HS-27A (cell line): ENCODE data around the gene REX1BD.

Experiments used
- DNase-seq: peaks from one replicate; pipeline ENCODE4 v3.0.0-alpha.2; 2012; ENCODE audit warnings: low read depth, missing footprints

Gene REX1BD

DNA sequence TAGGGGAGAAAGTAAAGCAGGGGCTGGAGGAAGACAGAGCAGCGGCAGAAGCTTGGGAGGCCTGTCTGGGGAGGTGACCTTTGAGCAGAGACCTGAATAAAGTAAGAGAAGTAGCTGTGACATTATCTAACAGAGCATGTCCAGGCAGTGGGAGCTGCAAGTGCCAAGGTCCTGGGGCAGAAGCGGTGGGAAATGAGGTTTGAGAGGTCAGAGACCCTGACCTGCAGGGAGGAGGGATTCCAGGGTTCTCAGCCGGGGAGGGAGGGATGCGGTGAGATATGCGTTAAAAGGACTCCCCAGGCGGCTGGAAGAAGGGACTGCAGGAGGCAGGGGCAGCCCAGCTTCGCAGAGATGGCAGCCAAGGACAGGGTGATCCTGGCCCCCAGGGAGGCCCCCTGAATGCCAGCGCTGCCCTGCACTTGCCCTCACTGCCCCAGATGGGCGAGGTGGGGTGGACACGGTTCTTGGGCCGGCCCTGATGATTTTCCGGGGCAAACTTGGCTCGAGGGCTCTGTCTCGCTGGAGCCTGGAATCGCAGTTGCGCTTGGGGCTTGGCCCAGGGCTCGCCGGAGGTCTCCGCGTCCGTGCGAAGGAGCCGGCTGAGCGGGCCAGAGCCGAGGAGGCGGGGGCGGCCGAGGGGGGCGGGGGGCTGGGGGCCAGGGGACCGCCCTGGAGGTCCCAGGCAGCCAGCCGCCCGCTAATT is 14.8 kb downstream of the REX1BD start:
- no peak for DNase-seq

DNA sequence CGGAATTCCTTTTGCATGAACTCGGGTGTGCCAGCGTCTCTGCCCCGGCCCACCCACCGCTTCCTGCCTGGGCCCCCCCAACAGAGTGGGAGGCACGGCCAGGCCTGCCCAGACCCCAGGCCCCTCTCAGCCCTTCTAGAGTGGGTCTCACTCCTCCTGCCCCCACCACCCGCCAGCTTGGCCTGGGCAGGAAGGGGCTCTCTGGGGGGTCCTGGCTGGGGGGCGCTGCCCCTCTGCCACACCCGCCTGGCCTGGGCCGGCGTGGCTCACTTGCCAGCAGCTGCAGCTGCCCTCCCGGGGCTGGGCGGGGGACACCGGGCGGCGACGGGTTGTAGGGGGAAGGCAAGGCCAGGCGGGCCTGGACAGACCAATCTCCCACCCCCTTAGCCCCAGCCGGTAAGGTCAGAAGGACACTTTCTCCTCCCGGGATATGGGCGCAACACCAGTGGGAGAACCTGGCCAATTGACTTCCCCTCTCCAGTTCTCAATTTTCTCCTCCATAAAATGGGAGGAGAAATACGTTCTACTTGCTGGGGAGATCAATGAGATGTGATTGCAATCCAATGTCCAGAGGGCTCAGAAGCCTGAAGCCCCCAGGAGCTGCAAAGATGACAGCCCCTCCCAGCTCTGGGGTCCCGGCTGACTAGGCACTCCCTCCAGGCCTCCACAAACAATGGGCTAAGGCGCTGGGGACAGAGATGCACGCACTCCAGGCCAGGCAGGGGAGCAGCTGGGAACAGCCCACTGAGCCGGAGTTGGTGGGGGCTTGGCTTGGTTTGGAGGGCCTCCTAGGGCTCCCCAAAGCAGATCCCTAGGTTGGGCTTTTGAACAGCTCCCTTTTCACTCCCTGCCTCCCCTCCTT is 15.6 kb downstream of the REX1BD start:
- no peak for DNase-seq

DNA sequence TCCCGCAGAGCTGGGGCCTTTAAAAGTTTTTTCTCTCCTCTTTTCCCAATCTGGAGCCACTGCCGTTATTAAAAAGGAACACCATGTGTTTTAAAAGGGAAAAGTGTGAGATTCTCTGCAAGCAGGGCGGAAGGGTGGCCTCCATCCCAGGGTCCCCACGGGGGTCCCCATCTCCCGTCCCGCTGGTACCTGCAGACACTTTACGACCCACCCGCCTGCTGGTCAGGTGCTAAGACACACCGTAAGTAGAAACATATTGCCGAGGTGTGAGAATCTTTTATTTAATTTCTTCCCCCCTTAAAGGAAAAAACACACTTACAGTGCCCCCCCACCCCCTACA is 16.2 kb downstream of the REX1BD start:
- DNase-seq: no peak

GRCh38 chr19:18605196-18605545 is 16.6 kb downstream of the REX1BD start:
- DNase-seq: no peak

- DNase-seq: no peak
Observed at GRCh38 chr19:18605546-18606280, 17.1 kb downstream of the REX1BD start.

DNA sequence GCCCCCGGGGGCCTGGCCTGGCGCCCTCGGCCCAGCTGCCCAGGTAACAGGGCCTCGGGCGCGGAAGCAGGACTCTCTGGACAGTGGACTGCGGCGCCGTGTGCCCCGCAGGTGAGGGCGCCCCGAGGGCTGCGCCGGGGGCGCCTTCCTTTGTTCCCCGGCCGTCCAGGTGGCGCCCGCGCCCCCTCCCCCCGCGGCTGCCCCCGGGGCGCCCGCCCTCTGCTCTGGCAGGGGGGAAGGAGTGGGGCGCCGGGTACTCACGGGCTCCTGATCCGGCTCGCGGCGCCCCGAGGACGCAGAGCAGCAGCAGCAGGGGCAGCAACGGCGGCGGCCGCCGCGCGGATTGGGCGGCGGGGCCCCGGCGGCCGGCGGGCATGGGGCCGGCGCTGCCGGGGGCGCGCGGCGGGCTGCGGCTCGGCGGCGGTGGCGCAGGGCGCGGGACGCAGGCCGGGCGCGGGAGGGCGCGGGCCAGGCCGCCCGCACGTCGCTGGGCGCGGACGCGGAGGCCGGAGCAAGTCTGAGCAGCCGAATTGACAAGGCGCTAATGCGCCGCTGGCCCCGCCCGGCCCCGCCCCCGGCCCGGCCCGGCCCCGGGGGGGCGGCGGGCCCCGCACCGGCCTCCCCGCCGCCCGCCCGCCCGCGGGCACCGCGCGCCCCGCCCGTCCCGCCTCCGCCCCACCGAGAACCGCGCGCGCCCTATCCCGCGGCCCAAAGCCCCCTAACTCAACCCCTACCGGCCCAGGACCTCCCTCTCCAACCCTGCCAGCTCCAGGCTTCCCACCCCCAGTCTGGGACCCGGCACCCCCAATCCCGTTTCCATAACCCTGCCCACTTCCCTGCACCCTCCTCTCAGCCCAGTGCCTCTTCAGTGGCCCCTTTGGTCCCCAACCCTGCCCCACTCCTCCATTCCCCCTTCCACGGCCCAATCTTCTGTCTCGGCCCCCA is 18.0 kb downstream of the REX1BD start, which contains the start of gene CRLF1:
TSS of gene CRLF1 (minus strand) at position 519 of the 945 bp plus-strand sequence. CDS start at position 376, 143 bp downstream.
- DNase-seq: no peak

GRCh38 chr19:18607226-18608101 is 18.9 kb downstream of the REX1BD start:
- DNase-seq: no peak

GRCh38 chr19:18608102-18608804 is 19.7 kb downstream of the REX1BD start:
- no peak for DNase-seq

GRCh38 chr19:18608805-18609716 is 20.5 kb downstream of the REX1BD start:
- DNase-seq: no peak

GRCh38 chr19:18609717-18610051 is 21.1 kb downstream of the REX1BD start:
- no peak for DNase-seq

DNA sequence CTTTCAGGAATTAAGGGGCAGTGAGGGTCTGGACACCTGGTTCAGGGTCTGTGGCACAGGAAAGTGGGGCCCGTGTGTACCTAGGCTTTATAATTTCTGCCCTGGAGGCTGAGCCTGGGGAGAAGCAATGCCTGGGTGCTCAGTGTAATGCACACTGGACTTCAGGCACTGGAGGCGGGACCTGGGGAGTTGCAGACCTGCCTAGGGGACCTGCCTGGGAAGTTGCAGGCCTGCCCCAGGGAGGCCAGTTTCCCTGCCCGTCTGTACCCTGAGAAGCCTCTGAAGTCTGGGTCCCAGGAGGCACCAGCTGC is 21.6 kb downstream of the REX1BD start:
- DNase-seq: no peak

DNA sequence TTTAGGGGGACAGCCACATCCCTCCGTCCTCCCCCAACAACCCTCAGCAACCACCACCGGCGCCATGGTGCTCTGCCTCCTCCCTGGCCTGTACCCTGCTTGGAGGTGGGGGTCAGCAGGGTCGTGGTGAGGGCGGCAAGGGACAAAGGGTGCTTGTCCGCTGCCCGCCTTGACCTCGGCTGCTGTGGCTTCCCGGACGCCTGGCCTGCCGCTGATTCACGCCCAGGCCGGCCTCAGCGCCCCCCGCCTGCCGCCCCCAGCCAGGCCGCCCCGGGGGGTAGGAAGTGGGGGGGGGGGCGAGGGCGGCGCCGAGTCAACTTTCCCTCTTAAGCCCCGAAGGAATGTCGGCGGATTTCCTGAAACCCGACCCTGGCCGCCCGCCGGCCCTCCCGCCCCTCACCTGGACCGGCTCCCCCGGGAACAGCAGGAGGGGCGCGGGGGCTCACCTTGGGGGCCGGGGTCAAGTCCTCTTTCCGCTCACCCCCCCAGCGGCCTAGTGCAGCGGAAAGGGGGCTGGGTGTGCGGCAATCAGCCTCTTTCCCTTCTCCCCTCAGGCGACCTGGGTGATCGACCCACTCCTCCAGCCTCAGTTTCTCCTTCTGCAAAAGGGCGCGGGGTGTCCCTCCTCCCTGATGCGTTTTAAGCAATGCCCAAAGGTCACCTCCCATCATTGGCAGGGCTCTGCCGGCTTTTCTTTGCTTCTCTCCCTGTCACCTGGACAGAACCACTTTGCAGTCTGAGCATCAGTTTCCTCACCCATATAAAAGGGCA is 22.1 kb downstream of the REX1BD start:
- no peak for DNase-seq

GRCh38 chr19:18611327-18612050 is 22.9 kb downstream of the REX1BD start:
- no peak for DNase-seq

DNA sequence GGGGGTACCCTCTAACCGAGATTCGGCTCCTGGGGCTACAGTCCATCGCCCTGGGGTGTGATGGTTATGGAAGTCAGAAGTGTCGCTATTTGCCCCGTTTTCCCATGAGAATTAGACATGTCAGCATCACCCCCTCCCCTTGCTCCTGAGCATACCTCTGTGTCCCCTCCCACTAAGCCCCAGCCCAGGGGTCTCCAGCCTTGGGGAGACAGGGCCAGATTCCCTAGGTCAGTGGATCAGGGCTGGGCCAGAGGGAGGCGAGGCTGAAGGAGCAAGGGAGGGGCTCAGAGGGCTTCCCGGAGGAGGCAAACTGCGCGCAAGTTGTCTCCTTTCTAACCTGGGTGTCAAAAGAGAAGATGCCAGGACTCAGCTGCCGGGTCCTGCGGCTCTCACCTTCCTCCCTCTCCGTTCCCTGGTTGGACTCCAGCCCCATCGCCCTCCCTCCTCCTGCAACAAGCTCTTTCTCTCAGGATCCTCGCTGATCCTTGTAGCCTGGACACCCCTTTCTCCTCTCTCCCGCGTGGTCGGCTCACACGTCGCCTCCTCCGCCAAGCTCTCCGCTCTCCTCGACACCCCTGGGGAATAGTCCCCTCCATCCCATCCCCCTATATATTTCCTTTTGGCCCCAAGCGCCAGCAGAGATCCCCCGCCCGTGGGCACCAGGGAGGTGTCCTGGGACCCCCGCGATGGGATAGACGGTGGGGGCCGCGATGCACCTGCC is 23.6 kb downstream of the REX1BD start:
- DNase-seq: no peak

- DNase-seq: no peak
Observed at GRCh38 chr19:18612772-18613588, 24.4 kb downstream of the REX1BD start, which contains the start of gene TMEM59L. Gene TMEM59L, plus strand, starts transcription at chr19:18612870. Its CDS starts 89 bp downstream, at chr19:18612959.

DNA sequence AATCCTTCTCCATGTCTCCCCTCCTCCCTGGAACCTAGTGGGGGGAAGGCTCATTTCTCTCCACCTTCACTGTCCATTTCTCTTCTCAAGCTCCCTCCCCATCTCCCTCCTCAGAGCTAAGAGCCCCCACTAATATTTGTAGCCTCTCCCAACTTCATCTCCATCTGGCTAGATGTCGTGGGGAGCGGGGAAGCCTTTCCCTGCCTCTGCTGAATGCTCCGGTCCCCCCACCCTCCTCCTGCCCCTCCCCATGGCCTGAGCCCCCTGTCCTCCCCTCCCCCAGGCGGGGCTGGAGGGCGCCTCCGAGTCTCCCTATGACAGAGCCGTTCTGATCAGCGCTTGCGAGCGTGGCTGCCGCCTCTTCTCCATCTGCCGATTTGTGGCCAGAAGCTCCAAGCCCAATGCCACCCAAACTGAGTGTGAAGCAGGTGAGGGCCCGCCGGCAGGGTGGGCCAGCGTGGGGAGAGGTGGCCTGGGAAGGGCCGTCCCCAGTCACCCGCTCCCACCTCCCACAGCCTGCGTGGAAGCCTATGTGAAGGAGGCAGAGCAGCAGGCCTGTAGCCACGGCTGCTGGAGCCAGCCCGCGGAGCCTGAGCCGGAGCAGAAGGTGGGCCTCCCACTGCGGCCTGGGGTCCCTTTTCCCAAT is 25.1 kb downstream of the REX1BD start:
- no peak for DNase-seq
